ENCODE results near the gene FGF11. TPM values are rescaled to one million over a fixed set of nuclear protein-coding genes. Genes with fewer than 3 reads are reported as not detected.

The FGF11 gene
- polyA plus RNA-seq, 2 of the 4 experiments (the other 2 are of a cell fraction) = 1.4 to 1.8 TPM

GRCh38 chr17:7484067-7484918, 45.0 kb downstream of the FGF11 start, which contains the start of gene POLR2A:
Gene POLR2A, plus strand, starts transcription at chr17:7484366.
- FAIRE-seq (no peak), DNase-seq (ENCODE audit: low read depth in 1 of 2, low spot score in 1 of 2) (peak; percentile 99), ATAC-seq (peak; percentile 67 to 82)
- CTCF ChIA-PET = interaction anchor here (0.6 to 4.9 kb wide), 7 partner anchors 22 to 852 kb away, joined by 3 to 41 read pairs (median 8); partner anchors contain the start of genes SENP3, TMEM95 and TNFSF12
- peak within 1 kb of the TSS; percentile 91 to 97 for H3K27ac ChIP-seq
- H3K4me3 ChIP-seq = peak within 1 kb of the TSS; percentile 70
- under 1% methylated on average over 55 of the region's 64 CpGs for WGBS (ENCODE audit: missing lambda C conversion rate)
- H3K4me2 ChIP-seq = peak within 1 kb of the TSS; percentile 98
- no peaks in the 10 kb centered on the region for H3K9me3 ChIP-seq
- H3K4me1 ChIP-seq = peaks cover 48% of the 10 kb centered on the region
- POLR2A ChIA-PET = interaction anchor here (0.5 to 3.6 kb wide), 39 partner anchors 9 to 670 kb away, joined by 3 to 33 read pairs (median 4); partner anchors contain the start of genes CD68, CHRNB1, PLSCR3 and SENP3
- no peak; the same call in 1 of the 2 replicates for TF ChIP-seq MYC (IDR thresholded peaks at IDR 0.05; ENCODE audit: borderline replicate concordance, low read length)
- TF ChIP-seq ZC3H11A (IDR thresholded peaks at IDR 0.05) = no peak
- TF ChIP-seq HMGXB4 (CRISPR knock-in tag; IDR thresholded peaks at IDR 0.05; ENCODE audit: borderline replicate concordance) = peak; percentile 94
- no peak for TF ChIP-seq FOSL2 (IDR thresholded peaks at IDR 0.05)
- TF ChIP-seq FOSL2 (CRISPR knock-in tag; IDR thresholded peaks at IDR 0.05) = peak; percentile 42
- TF ChIP-seq HES2 (IDR thresholded peaks at IDR 0.05) = no peak
- no peak for TF ChIP-seq EHF (CRISPR knock-in tag; IDR thresholded peaks at IDR 0.05)
- peak; percentile 52; the same call in 1 of the 2 replicates for TF ChIP-seq CBX2 (IDR thresholded peaks at IDR 0.05; ENCODE audit: borderline replicate concordance, low read depth)
- 0 out of 3 replicates have a peak, but pooled peaks have one; percentile 34 for TF ChIP-seq SMC3 (IDR thresholded peaks at IDR 0.05)
- peak; percentile 96 for TF ChIP-seq TP53 (CRISPR knock-in tag; IDR thresholded peaks at IDR 0.05)
- TF ChIP-seq FOXS1 (CRISPR knock-in tag; IDR thresholded peaks at IDR 0.05) = no peak
- TF ChIP-seq GATA3 (IDR thresholded peaks at IDR 0.05; ENCODE audit: borderline replicate concordance) = peak; percentile 65; the same call in 1 of the 2 replicates
- no peak; the same call in 1 of the 2 replicates for TF ChIP-seq RCOR1 (IDR thresholded peaks at IDR 0.05; ENCODE audit: low read depth, low read length)
- TF ChIP-seq HEYL (CRISPR knock-in tag; IDR thresholded peaks at IDR 0.05) = no peak
- TF ChIP-seq CHD2 (IDR thresholded peaks at IDR 0.05; ENCODE audit: low read length, partially characterized antibody) = no peak
- TF ChIP-seq, protein P1, sequence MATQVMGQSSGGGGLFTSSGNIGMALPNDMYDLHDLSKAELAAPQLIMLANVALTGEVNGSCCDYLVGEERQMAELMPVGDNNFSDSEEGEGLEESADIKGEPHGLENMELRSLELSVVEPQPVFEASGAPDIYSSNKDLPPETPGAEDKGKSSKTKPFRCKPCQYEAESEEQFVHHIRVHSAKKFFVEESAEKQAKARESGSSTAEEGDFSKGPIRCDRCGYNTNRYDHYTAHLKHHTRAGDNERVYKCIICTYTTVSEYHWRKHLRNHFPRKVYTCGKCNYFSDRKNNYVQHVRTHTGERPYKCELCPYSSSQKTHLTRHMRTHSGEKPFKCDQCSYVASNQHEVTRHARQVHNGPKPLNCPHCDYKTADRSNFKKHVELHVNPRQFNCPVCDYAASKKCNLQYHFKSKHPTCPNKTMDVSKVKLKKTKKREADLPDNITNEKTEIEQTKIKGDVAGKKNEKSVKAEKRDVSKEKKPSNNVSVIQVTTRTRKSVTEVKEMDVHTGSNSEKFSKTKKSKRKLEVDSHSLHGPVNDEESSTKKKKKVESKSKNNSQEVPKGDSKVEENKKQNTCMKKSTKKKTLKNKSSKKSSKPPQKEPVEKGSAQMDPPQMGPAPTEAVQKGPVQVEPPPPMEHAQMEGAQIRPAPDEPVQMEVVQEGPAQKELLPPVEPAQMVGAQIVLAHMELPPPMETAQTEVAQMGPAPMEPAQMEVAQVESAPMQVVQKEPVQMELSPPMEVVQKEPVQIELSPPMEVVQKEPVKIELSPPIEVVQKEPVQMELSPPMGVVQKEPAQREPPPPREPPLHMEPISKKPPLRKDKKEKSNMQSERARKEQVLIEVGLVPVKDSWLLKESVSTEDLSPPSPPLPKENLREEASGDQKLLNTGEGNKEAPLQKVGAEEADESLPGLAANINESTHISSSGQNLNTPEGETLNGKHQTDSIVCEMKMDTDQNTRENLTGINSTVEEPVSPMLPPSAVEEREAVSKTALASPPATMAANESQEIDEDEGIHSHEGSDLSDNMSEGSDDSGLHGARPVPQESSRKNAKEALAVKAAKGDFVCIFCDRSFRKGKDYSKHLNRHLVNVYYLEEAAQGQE (IDR thresholded peaks at IDR 0.05) = peak; percentile 80
- TF ChIP-seq NR3C1 (IDR thresholded peaks at IDR 0.05) = no peak
- no peak for TF ChIP-seq JUNB (IDR thresholded peaks at IDR 0.05)
- TF ChIP-seq TFCP2L1 (CRISPR knock-in tag; IDR thresholded peaks at IDR 0.05) = peak; percentile 99
- no peak for TF ChIP-seq USF2 (IDR thresholded peaks at IDR 0.05)
- TF ChIP-seq FOSB (CRISPR knock-in tag; IDR thresholded peaks at IDR 0.05) = peak; percentile 98
- TF ChIP-seq BHLHE40 (IDR thresholded peaks at IDR 0.05; ENCODE audit: low read depth, low read length) = no peak
- TF ChIP-seq CHD4 (IDR thresholded peaks at IDR 0.05; ENCODE audit: borderline replicate concordance) = no peak
- TF ChIP-seq HOXA7 (CRISPR knock-in tag; IDR thresholded peaks at IDR 0.05) = peak; percentile 98
- TF ChIP-seq, protein P2, sequence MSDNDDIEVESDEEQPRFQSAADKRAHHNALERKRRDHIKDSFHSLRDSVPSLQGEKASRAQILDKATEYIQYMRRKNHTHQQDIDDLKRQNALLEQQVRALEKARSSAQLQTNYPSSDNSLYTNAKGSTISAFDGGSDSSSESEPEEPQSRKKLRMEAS (IDR thresholded peaks at IDR 0.05) = peak; percentile 73
- peak; percentile 86 for TF ChIP-seq MAZ (IDR thresholded peaks at IDR 0.05; ENCODE audit: borderline replicate concordance, low read depth, low read length)
- no peak for TF ChIP-seq HOXB13 (CRISPR knock-in tag; IDR thresholded peaks at IDR 0.05; ENCODE audit: low read depth)
- no peak for TF ChIP-seq RAD21 (conservative IDR thresholded peaks at IDR 0.05 in 1 of 2, IDR thresholded peaks at IDR 0.05 in 1 of 2)
- no peak for TF ChIP-seq CTCF (IDR thresholded peaks at IDR 0.05)
- peak; percentile 99 for TF ChIP-seq PHF8 (IDR thresholded peaks at IDR 0.05; ENCODE audit: borderline replicate concordance, low read depth)
- TF ChIP-seq KDM5A (IDR thresholded peaks at IDR 0.05) = no peak
- peak; percentile 98 for TF ChIP-seq RARB (CRISPR knock-in tag; IDR thresholded peaks at IDR 0.05)
